Naive thymus-derived CD4-positive, alpha-beta T cell (primary cell): ENCODE results near the gene SPART. TPM values are rescaled to one million over a fixed set of nuclear protein-coding genes. Genes with fewer than 3 reads are reported as not detected.
A peak's percentile ranks its signal among the peaks of the same experiment; 100 is the strongest.
"Not testable (repeated sequence)": the region's sequence is repeated elsewhere in the genome, so short reads cannot be mapped to it uniquely, and the experiment has no call there.

Experiments
- ATAC-seq: fragments of 150-1000 bp; cut with Tn5 transposase; 2 replicates; pipeline ENCODE4 v1.10.0; 2021; ENCODE audit warnings: mild to moderate bottlenecking, moderate library complexity
- CTCF ChIA-PET: fragments of 350-600 bp; sonication (Branson Sonifier 250); formaldehyde crosslinking; loops from one replicate; lab custom pipeline; 2021; ENCODE audit warnings: antibody characterized with exemption; lab: Charles Lee
- POLR2A ChIA-PET: fragments of 350-600 bp; sonication (Branson Sonifier 250); formaldehyde crosslinking; loops from one replicate; lab custom pipeline; 2021; ENCODE audit warnings: antibody characterized with exemption, inconsistent platforms; lab: Charles Lee
- DNase-seq, 9 donors: peaks; one replicate each; pipeline versions ENCODE4 v3.0.0 to v3.0.0-alpha.2; 2020 to 2022; ENCODE audit warnings: mixed read lengths in 1 of 9
- H3K27ac ChIP-seq: one replicate; pipeline ENCODE4 v1.7.0; 2013; ENCODE audit warnings: mild to moderate bottlenecking, low read depth, low read length, moderate library complexity
- H3K27me3 ChIP-seq, 2 donors: one replicate each; pipeline ENCODE4 v1.7.0; 2013; ENCODE audit warnings: low read length in 2 of 2, mild to moderate bottlenecking in 2 of 2, moderate library complexity in 2 of 2; ENCODE audit not compliant: control insufficient read depth in 2 of 2, insufficient read depth in 2 of 2
- H3K36me3 ChIP-seq, 3 experiments: 1 replicate in 2 of 3; 2 replicates in 1 of 3; pipeline ENCODE4 v1.7.0; 2013; ENCODE audit warnings: low read length in 3 of 3, mild to moderate bottlenecking in 3 of 3, moderate library complexity in 1 of 3; ENCODE audit not compliant: insufficient read depth in 3 of 3, control insufficient read depth in 2 of 3
- H3K4me1 ChIP-seq, 2 donors: one replicate each; pipeline ENCODE4 v1.7.0; 2013; ENCODE audit warnings: low read length in 2 of 2, mild to moderate bottlenecking in 2 of 2, moderate library complexity in 1 of 2; ENCODE audit not compliant: control insufficient read depth in 2 of 2, insufficient read depth in 2 of 2
- H3K4me3 ChIP-seq: 2 replicates; pipeline ENCODE4 v1.7.0; 2013; ENCODE audit warnings: mild to moderate bottlenecking, low read length
- H3K9me3 ChIP-seq, 3 experiments: 1 replicate in 2 of 3; 2 replicates in 1 of 3; pipeline ENCODE4 v1.7.0; 2013; ENCODE audit warnings: low read length in 3 of 3; ENCODE audit not compliant: control insufficient read depth in 2 of 3
- H3K27ac Mint-ChIP-seq, 9 donors: one replicate each; pipeline ENCODE4 v1.8.0; 2020 to 2022; ENCODE audit warnings: mixed read lengths in 9 of 9, mild to moderate bottlenecking in 8 of 9, moderate library complexity in 5 of 9, inconsistent platforms in 2 of 9
- H3K27me3 Mint-ChIP-seq, 5 donors: one replicate each; pipeline ENCODE4 v1.8.0; 2021 to 2022; ENCODE audit warnings: mixed read lengths in 5 of 5, mild to moderate bottlenecking in 1 of 5
- H3K36me3 Mint-ChIP-seq, 5 donors: one replicate each; pipeline ENCODE4 v1.8.0; 2020 to 2022; ENCODE audit warnings: mixed read lengths in 5 of 5, mild to moderate bottlenecking in 3 of 5, inconsistent platforms in 1 of 5
- H3K4me1 Mint-ChIP-seq, 7 donors: one replicate each; pipeline ENCODE4 v1.8.0; 2020 to 2022; ENCODE audit warnings: mixed read lengths in 7 of 7, mild to moderate bottlenecking in 3 of 7, inconsistent platforms in 1 of 7
- H3K4me3 Mint-ChIP-seq, 10 donors: one replicate each; pipeline ENCODE4 v1.8.0; 2020 to 2022; ENCODE audit warnings: mild to moderate bottlenecking in 10 of 10, mixed read lengths in 10 of 10, moderate library complexity in 6 of 10, inconsistent platforms in 2 of 10
- H3K9me3 Mint-ChIP-seq, 11 donors: one replicate each; pipeline ENCODE4 v1.8.0; 2020 to 2022; ENCODE audit warnings: mixed read lengths in 11 of 11, mild to moderate bottlenecking in 4 of 11, inconsistent platforms in 1 of 11, moderate library complexity in 1 of 11
- intact Hi-C, 2 donors: fragments of 100-400 bp; cut with micrococcal nuclease; formaldehyde crosslinking; loops; one replicate each; pipeline ENCODE4 v1.15.1; 2023
- polyA plus RNA-seq, 2 donors: library from polyadenylated mRNA; unstranded; fragments of 300-500 nt; fragmentation: Illumina TruSeq; gene quantifications; one replicate each; pipeline ENCODE4 v1.2.3, GENCODE V29; 2021
- total RNA-seq, 6 experiments: library from RNA in 5 of 6; stranded (reverse) in 5 of 6; gene quantifications; 1 replicate in 5 of 6; 2 replicates in 1 of 6; pipeline ENCODE4 v1.2.3 and lab custom pipeline; 2021 to 2026

Gene SPART
- total and polyA plus RNA-seq, 7 experiments from 2014 or later = 24.8 to 67.5 (median 39.6) TPM

DNA sequence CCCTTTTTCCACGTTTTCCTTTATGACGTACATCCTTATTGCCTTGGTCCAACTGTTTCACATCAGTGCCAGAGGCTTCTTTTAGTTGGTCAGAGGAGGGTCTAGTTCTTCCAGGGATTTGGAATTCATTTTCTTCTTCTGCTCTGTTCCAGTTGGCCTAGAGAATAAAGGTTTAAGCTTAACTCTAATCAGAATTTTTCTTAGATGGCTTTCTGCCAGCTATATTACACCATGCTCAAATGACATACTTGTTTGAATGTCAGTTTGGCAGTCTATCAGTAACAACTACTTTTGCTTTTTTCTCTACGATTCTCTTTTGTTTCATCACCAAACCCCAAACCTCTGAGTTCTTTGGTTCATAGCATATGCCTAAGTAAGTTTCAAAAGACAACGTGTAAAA lies 16.8 kb downstream of the SPART start:
- ChIA-PET POLR2A (interaction anchor here (0.5 kb wide), 1 partner anchor 30 kb away, joined by 3 read pairs; no protein-coding TSS in a partner anchor), CTCF (no interaction called here)
- ATAC-seq (no peak), DNase-seq (no peak)
- Histone ChIP-seq H3K36me3 (peaks cover 0 to 41% (median 5%) of the 10 kb centered on the region in 3 experiments), H3K4me1 (no peaks in the 10 kb centered on the region), H3K9me3 (no peaks in the 10 kb centered on the region), H3K4me3 (no peak overlapping the region), H3K27me3 (no peaks in the 10 kb centered on the region), H3K27ac (no peak overlapping the region)
- Mint-ChIP-seq H3K4me1 (peaks cover 11 to 24% (median 17%) of the 10 kb centered on the region in 7 donors), H3K4me3 (no peak overlapping the region), H3K36me3 (peaks cover 9 to 59% (median 42%) of the 10 kb centered on the region in 5 donors), H3K27me3 (no peaks in the 10 kb centered on the region), H3K9me3 (peaks cover 0 to 2% (median 0%) of the 10 kb centered on the region in 11 donors), H3K27ac (no peak overlapping the region)
- intact Hi-C loops = no loop called here

DNA sequence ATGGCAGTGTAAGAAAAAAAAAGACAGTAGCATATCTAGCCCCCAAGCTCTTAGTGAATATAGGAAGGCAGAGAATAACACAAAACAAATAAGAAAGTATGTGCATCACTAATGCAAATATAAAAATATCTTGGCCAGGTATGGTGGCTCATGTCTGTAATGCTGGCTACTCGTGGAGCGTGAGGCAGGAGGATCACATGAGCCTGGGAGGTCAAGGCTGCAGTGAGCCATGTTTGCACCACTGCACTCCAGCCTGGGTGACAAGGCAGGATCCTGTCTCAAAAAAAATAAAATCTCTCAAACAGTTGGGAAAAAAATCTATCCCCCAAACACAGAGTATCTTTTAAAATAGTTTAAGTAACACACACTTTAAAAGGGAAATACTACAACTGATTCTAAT lies 17.4 kb downstream of the SPART start:
- Histone ChIP-seq H3K36me3 (peaks cover 0 to 46% (median 5%) of the 10 kb centered on the region in 3 experiments), H3K27ac (no peak overlapping the region), H3K4me1 (no peaks in the 10 kb centered on the region), H3K9me3 (no peaks in the 10 kb centered on the region), H3K27me3 (no peaks in the 10 kb centered on the region), H3K4me3 (no peak overlapping the region)
- H3K27me3 Mint-ChIP-seq = no peaks in the 10 kb centered on the region
- peaks cover 8 to 19% (median 12%) of the 10 kb centered on the region in 7 donors for H3K4me1 Mint-ChIP-seq
- ChIA-PET POLR2A (no interaction called here), CTCF (no interaction called here)
- no peak overlapping the region for H3K4me3 Mint-ChIP-seq
- DNase-seq (no peak), ATAC-seq (no peak)
- intact Hi-C loops = no loop called here
- peaks cover 0 to 2% (median 0%) of the 10 kb centered on the region in 11 donors for H3K9me3 Mint-ChIP-seq
- peaks cover 10 to 61% (median 44%) of the 10 kb centered on the region in 5 donors for H3K36me3 Mint-ChIP-seq
- no peak overlapping the region for H3K27ac Mint-ChIP-seq

DNA sequence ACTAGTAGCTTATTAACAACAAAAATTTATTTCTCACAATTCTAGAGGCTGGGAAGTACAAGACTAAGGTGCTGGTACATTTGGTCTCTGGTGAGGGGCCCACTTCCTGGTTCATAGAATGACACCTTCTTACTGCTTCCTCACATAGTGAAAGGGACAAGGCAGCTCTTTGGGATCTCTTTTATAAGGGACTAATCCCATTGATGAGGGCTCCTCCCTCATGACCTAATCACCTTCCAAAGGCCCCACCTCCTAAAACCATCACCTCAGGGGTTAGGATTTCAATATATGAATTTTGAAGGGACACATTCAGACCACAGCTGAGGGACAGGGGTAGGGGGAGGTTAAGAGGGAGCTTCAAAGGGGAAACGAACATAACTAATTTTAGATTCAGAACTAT lies 20.3 kb downstream of the SPART start:
- Histone ChIP-seq H3K4me1 (no peaks in the 10 kb centered on the region), H3K27ac (no peak overlapping the region), H3K27me3 (no peaks in the 10 kb centered on the region), H3K9me3 (no peaks in the 10 kb centered on the region), H3K4me3 (no peak overlapping the region), H3K36me3 (peaks cover 0 to 56% (median 5%) of the 10 kb centered on the region in 3 experiments)
- no peaks in the 10 kb centered on the region for H3K9me3 Mint-ChIP-seq
- ChIA-PET CTCF (no interaction called here), POLR2A (no interaction called here)
- H3K4me1 Mint-ChIP-seq = peaks cover 3 to 6% (median 4%) of the 10 kb centered on the region in 7 donors
- peaks cover 11 to 66% (median 47%) of the 10 kb centered on the region in 5 donors for H3K36me3 Mint-ChIP-seq
- no peak overlapping the region for H3K4me3 Mint-ChIP-seq
- ATAC-seq (no peak), DNase-seq (no peak)
- no peak overlapping the region for H3K27ac Mint-ChIP-seq
- no peaks in the 10 kb centered on the region for H3K27me3 Mint-ChIP-seq
- intact Hi-C loops = no loop called here

DNA sequence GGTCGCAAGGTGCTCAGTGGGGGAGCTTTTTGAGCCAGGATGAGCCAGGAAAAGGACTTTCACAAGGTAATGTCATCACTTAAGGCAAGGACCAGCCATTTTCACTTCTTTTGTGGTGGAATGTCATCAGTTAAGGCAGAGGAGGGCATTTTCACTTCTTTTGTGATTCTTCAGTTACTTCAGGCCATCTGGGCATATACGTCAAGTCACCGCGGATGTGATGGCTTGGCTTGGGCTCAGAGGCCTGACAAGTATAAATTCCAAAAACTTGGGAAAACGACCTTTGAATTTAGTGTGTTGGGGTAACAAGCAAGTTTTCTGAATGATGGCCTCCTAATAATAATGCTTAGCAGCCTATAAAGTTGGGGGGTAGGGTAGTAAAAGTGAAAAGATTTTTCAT lies 21.3 kb downstream of the SPART start:
- H3K27ac ChIP-seq, H3K27me3 Mint-ChIP-seq, DNase-seq, H3K27ac Mint-ChIP-seq, intact Hi-C loops, POLR2A ChIA-PET, H3K9me3 Mint-ChIP-seq, H3K4me3 Mint-ChIP-seq, H3K9me3 ChIP-seq, H3K27me3 ChIP-seq, CTCF ChIA-PET, ATAC-seq, H3K4me3 ChIP-seq, H3K4me1 ChIP-seq: not testable (repeated sequence)
- H3K36me3 ChIP-seq = peaks cover 0 to 45% (median 5%) of the 10 kb centered on the region in 3 experiments
- peaks cover 0 to 13% (median 2%) of the 10 kb centered on the region in 7 donors for H3K4me1 Mint-ChIP-seq
- H3K36me3 Mint-ChIP-seq = peaks cover 16 to 66% (median 44%) of the 10 kb centered on the region in 5 donors

DNA sequence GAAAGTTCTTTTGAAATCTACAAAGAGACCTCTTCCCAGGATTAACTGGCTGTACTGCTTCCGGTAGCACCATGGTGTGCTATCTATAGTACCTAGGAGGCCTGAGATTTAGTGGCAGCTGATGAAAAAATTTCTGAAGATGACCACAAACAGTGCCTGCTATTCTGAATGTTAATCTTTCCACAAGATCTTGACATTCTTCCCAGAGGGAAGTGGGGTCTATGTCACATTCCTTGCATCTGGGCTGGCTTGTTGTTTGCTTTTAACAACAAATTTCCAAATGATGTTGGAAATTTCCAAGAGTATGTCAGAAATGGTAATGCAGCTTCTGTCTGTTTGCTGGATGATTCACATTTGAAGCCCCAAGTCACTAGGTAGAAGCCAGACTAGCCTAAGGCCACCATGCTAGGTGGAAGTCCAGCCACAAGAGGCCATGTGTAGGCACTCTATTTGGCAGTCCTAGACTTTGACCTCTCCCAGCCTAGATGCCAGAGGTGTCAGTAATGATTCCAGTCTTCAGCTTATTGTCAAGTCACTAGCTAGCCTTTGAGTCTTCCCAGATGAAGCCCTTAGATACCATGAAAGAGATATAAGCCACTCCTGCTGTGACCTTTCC lies 22.1 kb downstream of the SPART start:
- Histone ChIP-seq H3K9me3 (no peaks in the 10 kb centered on the region), H3K27me3 (no peaks in the 10 kb centered on the region), H3K36me3 (peaks cover 0 to 44% (median 5%) of the 10 kb centered on the region in 3 experiments), H3K27ac (no peak overlapping the region), H3K4me3 (no peak overlapping the region), H3K4me1 (no peaks in the 10 kb centered on the region)
- Mint-ChIP-seq H3K9me3 (no peaks in the 10 kb centered on the region), H3K36me3 (peaks cover 18 to 66% (median 42%) of the 10 kb centered on the region in 5 donors), H3K4me1 (peaks cover 0 to 18% (median 2%) of the 10 kb centered on the region in 7 donors), H3K27me3 (no peaks in the 10 kb centered on the region), H3K27ac (no peak overlapping the region), H3K4me3 (no peak overlapping the region)
- ChIA-PET CTCF (no interaction called here), POLR2A (no interaction called here)
- DNase-seq = no peak
- intact Hi-C loops = no loop called here
- ATAC-seq = no peak

DNA sequence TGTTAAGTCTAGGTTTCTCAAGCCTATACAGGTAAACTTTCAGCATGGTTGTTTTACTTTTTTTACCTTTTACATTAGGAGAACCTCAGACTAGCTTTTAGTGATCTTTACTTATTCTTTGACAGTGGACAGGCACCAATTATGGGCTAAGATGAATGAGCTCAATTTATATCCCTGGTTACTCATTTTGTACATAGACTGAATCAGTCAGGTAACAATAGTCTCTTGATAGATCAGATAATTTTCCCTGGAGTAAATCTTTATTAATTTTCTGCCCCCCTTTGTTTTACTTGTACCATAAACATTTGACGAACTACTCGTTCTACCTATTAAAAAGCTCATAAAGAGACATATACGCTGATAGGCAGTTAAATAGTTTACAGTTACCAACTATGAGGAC lies 22.8 kb downstream of the SPART start:
- ATAC-seq = no peak
- CTCF ChIA-PET = no interaction called here
- peaks cover 0 to 44% (median 5%) of the 10 kb centered on the region in 3 experiments for H3K36me3 ChIP-seq

DNA sequence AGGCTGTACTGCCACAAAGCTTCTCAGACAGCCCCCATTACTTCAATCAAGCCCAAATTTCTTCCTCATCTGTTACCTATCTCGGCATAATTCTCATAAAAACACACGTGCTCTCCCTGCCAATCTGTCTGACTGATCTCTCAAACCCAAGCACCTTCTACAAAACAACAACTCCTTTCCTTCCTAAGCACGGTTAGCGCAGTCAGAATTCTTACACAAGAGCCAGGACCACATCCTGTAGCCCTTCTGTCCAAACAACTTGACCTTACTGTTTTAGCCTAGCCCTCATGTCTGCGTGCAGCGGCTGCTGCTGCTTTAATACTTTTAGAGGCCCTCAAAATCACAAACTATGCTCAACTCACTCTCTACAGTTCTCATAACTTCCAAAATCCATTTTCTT lies 26.4 kb downstream of the SPART start:
- peaks cover 3 to 61% (median 24%) of the 10 kb centered on the region in 5 donors for H3K36me3 Mint-ChIP-seq
- H3K4me3 ChIP-seq, H3K27ac ChIP-seq, H3K4me3 Mint-ChIP-seq, CTCF ChIA-PET, H3K27me3 Mint-ChIP-seq, H3K9me3 Mint-ChIP-seq, intact Hi-C loops, DNase-seq, H3K9me3 ChIP-seq, H3K27me3 ChIP-seq, POLR2A ChIA-PET, ATAC-seq, H3K4me1 ChIP-seq: not testable (repeated sequence)
- peak overlapping the region in 2 of 9 donors; percentile 35 to 48 for H3K27ac Mint-ChIP-seq
- H3K36me3 ChIP-seq = peaks cover 0 to 34% (median 5%) of the 10 kb centered on the region in 3 experiments
- peaks cover 0 to 22% (median 2%) of the 10 kb centered on the region in 7 donors for H3K4me1 Mint-ChIP-seq

More for the DNA sequence above, 22.8 kb downstream of the SPART start:
- intact Hi-C loops = no loop called here
- DNase-seq = no peak
- H3K4me3 Mint-ChIP-seq = no peak overlapping the region
- H3K27me3 Mint-ChIP-seq = no peaks in the 10 kb centered on the region
- H3K4me3 ChIP-seq = no peak overlapping the region
- POLR2A ChIA-PET = no interaction called here
- H3K27me3 ChIP-seq = no peaks in the 10 kb centered on the region
- H3K4me1 ChIP-seq = no peaks in the 10 kb centered on the region
- H3K27ac ChIP-seq = no peak overlapping the region
- H3K9me3 Mint-ChIP-seq = no peaks in the 10 kb centered on the region
- H3K36me3 Mint-ChIP-seq = peaks cover 14 to 59% (median 37%) of the 10 kb centered on the region in 5 donors
- H3K27ac Mint-ChIP-seq = no peak overlapping the region
- no peaks in the 10 kb centered on the region for H3K9me3 ChIP-seq
- H3K4me1 Mint-ChIP-seq = peaks cover 0 to 18% (median 2%) of the 10 kb centered on the region in 7 donors
